Spleen (tissue), 11 donors: ENCODE measurements around the gene STON2. TPM values are rescaled to one million over a fixed set of nuclear protein-coding genes. Genes with fewer than 3 reads are reported as not detected.
A peak's percentile ranks its signal among the peaks of the same experiment; 100 is the strongest.

Experiments used
- DNase-seq: peaks from one replicate; pipeline ENCODE4 v3.0.0-alpha.2; 2020
- H3K27ac ChIP-seq, 8 donors: fragments of 200-600 bp; sonication (generic) in 7 of 8; 1 replicate in 4 of 8; 2 replicates in 4 of 8; pipeline versions ENCODE4 v1.5.0 to v1.8.0; 2016 to 2021; ENCODE audit warnings: inconsistent platforms in 4 of 8, mild to moderate bottlenecking in 4 of 8, moderate library complexity in 1 of 8
- H3K27me3 ChIP-seq, 7 donors: fragments of 200-600 bp; sonication (generic) in 6 of 7; replicated peaks in 1 of 7; 1 replicate in 4 of 7; 2 replicates in 3 of 7; pipeline versions ENCODE4 v1.5.0 to v1.8.0; 2016 to 2021; ENCODE audit warnings: inconsistent platforms in 3 of 7, mild to moderate bottlenecking in 1 of 7
- H3K36me3 ChIP-seq, 6 donors: fragments of 200-600 bp; sonication (generic) in 5 of 6; 1 replicate in 4 of 6; 2 replicates in 2 of 6; pipeline versions ENCODE4 v1.5.0 to v1.8.0; 2016 to 2021; ENCODE audit warnings: inconsistent platforms in 2 of 6
- H3K4me1 ChIP-seq, 6 donors: fragments of 200-600 bp; sonication (generic) in 5 of 6; 1 replicate in 3 of 6; 2 replicates in 3 of 6; pipeline versions ENCODE4 v1.5.0 to v1.8.0; 2016 to 2021; ENCODE audit warnings: inconsistent platforms in 3 of 6
- H3K4me3 ChIP-seq, 8 donors: fragments of 200-600 bp; sonication (generic) in 7 of 8; 1 replicate in 4 of 8; 2 replicates in 4 of 8; pipeline versions ENCODE4 v1.5.0 to v1.8.0; 2016 to 2021; ENCODE audit warnings: inconsistent platforms in 4 of 8, mild to moderate bottlenecking in 4 of 8, moderate library complexity in 2 of 8
- H3K9me3 ChIP-seq, 8 donors: fragments of 200-600 bp; sonication (generic) in 7 of 8; 1 replicate in 4 of 8; 2 replicates in 4 of 8; pipeline versions ENCODE4 v1.5.0 to v1.8.0; 2016 to 2021; ENCODE audit warnings: inconsistent platforms in 4 of 8
- CTCF ChIP-seq, 11 experiments: fragments of 200-600 bp in 7 of 11; fragments of 450-650 bp in 4 of 11; sonication (generic) in 4 of 11; IDR thresholded peaks in 8 of 11; conservative IDR thresholded peaks in 3 of 11; 1 replicate in 7 of 11; 2 replicates in 4 of 11; pipeline versions ENCODE4 v1.4.0 to v1.8.0; 2016 to 2021; ENCODE audit warnings: antibody characterized with exemption in 11 of 11, inconsistent platforms in 4 of 11, mild to moderate bottlenecking in 1 of 11
- POLR2A ChIP-seq, 3 donors: fragments of 450-650 bp; IDR thresholded peaks; one replicate each; pipeline ENCODE4 v1.5.1; 2017; ENCODE audit warnings: antibody characterized with exemption in 3 of 3, mild to moderate bottlenecking in 1 of 3
- POLR2AphosphoS5 ChIP-seq, 3 donors: sonication (generic); formaldehyde crosslinking; IDR thresholded peaks; one replicate each; pipeline ENCODE4 v1.5.1; 2017; ENCODE audit warnings: antibody characterized with exemption in 3 of 3
- WGBS, 5 donors: extraction: QIAGEN DNeasy Blood & Tissue Kit in 3 of 5; methylation state at CpG; one replicate each; pipeline versions ENCODE4 v1.1.5 to v1.1.7; 2013 to 2018; 5-methylcytosine and 5-hydroxymethylcytosine counted together
- intact Hi-C: fragments of 100-400 bp; cut with DNase I; formaldehyde crosslinking; loops from one replicate; pipeline ENCODE4 v1.15.0; 2023; ENCODE audit warnings: low total_unique reads
- polyA plus RNA-seq, 3 donors: library from polyadenylated mRNA; stranded (reverse); fragments of 200-250 nt; gene quantifications; one replicate each; pipeline ENCODE4 v1.2.1, GENCODE V29; 2013
- total RNA-seq, 7 donors: library from RNA; depleted of rRNA in 3 of 7; stranded (reverse); fragments of >200 nt in 3 of 7; fragmentation: NEBNext Ultra II Directional in 4 of 7; extraction: Animal tissue kit (Norgen Biotek cat#: 25700) in 4 of 7; gene quantifications; one replicate each; pipeline versions ENCODE4 v1.1.0 to v1.2.1, GENCODE V29; 2016 to 2021
- donor health status: healthy with polysubstance abuse.
- donor health status: DM: no; HTN: no; CAD: no; lungs with moderate emphysema.
- donor health status: DM: no; HTN: no; CAD: no.
- donor health status: Bipolar disorder and iron deficiency.
- donor health status: healthy.
- donor health status: DM: no; HTN: no; CAD: no.
- donor health status: DM: yes; HTN: yes; CAD: no.

The STON2 gene
- total and polyA plus RNA-seq, 10 donors, result 3.5 to 236 (median 167) TPM

GRCh38 chr14:81252278-81252677, 147.8 kb downstream of the STON2 start:
- no peak for DNase-seq
- Histone ChIP-seq H3K4me3 (no peak overlapping the region), H3K27me3 (no peaks in the 10 kb centered on the region), H3K4me1 (no peaks in the 10 kb centered on the region), H3K9me3 (no peaks in the 10 kb centered on the region), H3K27ac (no peak overlapping the region), H3K36me3 (no peaks in the 10 kb centered on the region)
- intact Hi-C loops, result no loop called here
- no peak for TF ChIP-seq POLR2A (IDR thresholded peaks at IDR 0.05)
- TF ChIP-seq CTCF (IDR thresholded peaks at IDR 0.05 in 8 of 11, conservative IDR thresholded peaks at IDR 0.05 in 3 of 11), result no peak
- no peak for TF ChIP-seq POLR2AphosphoS5 (IDR thresholded peaks at IDR 0.05)
- WGBS, 5 donors, result 72 to 98% (median 92%) methylated on average over 1 of the region's 1 CpG

GRCh38 chr14:81247271-81247766, 152.8 kb downstream of the STON2 start:
- DNase-seq, result peak; percentile 61
- no peaks in the 10 kb centered on the region for H3K36me3 ChIP-seq
- 63 to 78% (median 74%) methylated on average over 5 to 8 of the region's 8 CpGs for WGBS, 5 donors
- H3K27me3 ChIP-seq, result no peaks in the 10 kb centered on the region
- TF ChIP-seq CTCF (IDR thresholded peaks at IDR 0.05 in 8 of 11, conservative IDR thresholded peaks at IDR 0.05 in 3 of 11), result no peak
- no peak for TF ChIP-seq POLR2A (IDR thresholded peaks at IDR 0.05)
- no peak for TF ChIP-seq POLR2AphosphoS5 (IDR thresholded peaks at IDR 0.05)
- H3K4me1 ChIP-seq, result no peaks in the 10 kb centered on the region
- no peak overlapping the region for H3K4me3 ChIP-seq
- H3K9me3 ChIP-seq, result peaks cover 0 to 22% (median 15%) of the 10 kb centered on the region in 8 donors
- H3K27ac ChIP-seq, result no peak overlapping the region
- intact Hi-C loops, result no loop called here

GRCh38 chr14:81246461-81247270, 153.5 kb downstream of the STON2 start:
- DNase-seq, result no peak
- WGBS, 5 donors, result 87 to 93% (median 89%) methylated on average over 15 to 19 of the region's 19 CpGs

More at GRCh38 chr14:81246461-81247270, 153.5 kb downstream of the STON2 start:
- Histone ChIP-seq H3K4me1 (no peaks in the 10 kb centered on the region), H3K27me3 (no peaks in the 10 kb centered on the region), H3K9me3 (peaks cover 0 to 28% (median 17%) of the 10 kb centered on the region in 8 donors), H3K27ac (no peak overlapping the region), H3K36me3 (no peaks in the 10 kb centered on the region), H3K4me3 (no peak overlapping the region)
- TF ChIP-seq CTCF (IDR thresholded peaks at IDR 0.05 in 8 of 11, conservative IDR thresholded peaks at IDR 0.05 in 3 of 11), result no peak
- no peak for TF ChIP-seq POLR2AphosphoS5 (IDR thresholded peaks at IDR 0.05)
- TF ChIP-seq POLR2A (IDR thresholded peaks at IDR 0.05), result no peak
- intact Hi-C loops, result no loop called here
